NCI-H774 (cell line): ENCODE data around the gene TTLL11.

ENCODE experiments used
- DNase-seq: peaks from one replicate; lab custom pipeline; 2025; lab: John Stamatoyannopoulos, UW

Gene TTLL11

GRCh38 chr9:122092611-122093506 lies at the start of gene TTLL11:
TTLL11 (minus strand) TSS chr9:122093308; CDS start chr9:122093148, 160 bp downstream.
- peak; percentile 95 for DNase-seq

- no peak for DNase-seq
Observed at GRCh38 chr9:122141671-122142070, 48.6 kb upstream of the TTLL11 start.

GRCh38 chr9:122140368-122141193 lies 47.5 kb upstream of the TTLL11 start:
- DNase-seq, result no peak

- no peak for DNase-seq
Observed at GRCh38 chr9:122138560-122139268, 45.6 kb upstream of the TTLL11 start.

- no peak for DNase-seq
Observed at GRCh38 chr9:122135529-122135859, 42.4 kb upstream of the TTLL11 start.

- no peak for DNase-seq
Observed at GRCh38 chr9:122134822-122135528, 41.9 kb upstream of the TTLL11 start.

- no peak for DNase-seq
Observed at GRCh38 chr9:122133984-122134535, 41.0 kb upstream of the TTLL11 start.

- no peak for DNase-seq
Observed at GRCh38 chr9:122133263-122133983, 40.3 kb upstream of the TTLL11 start.

- DNase-seq, result no peak
Observed at GRCh38 chr9:122132539-122132938, 39.4 kb upstream of the TTLL11 start.

- DNase-seq, result no peak
Observed at GRCh38 chr9:122131401-122132001, 38.4 kb upstream of the TTLL11 start.

- DNase-seq, result no peak
Observed at GRCh38 chr9:122130837-122131236, 37.7 kb upstream of the TTLL11 start.

- DNase-seq, result no peak
Observed at GRCh38 chr9:122129969-122130368, 36.9 kb upstream of the TTLL11 start.

- DNase-seq, result no peak
Observed at GRCh38 chr9:122128969-122129343, 35.8 kb upstream of the TTLL11 start.

- no peak for DNase-seq
Observed at GRCh38 chr9:122128007-122128968, 35.2 kb upstream of the TTLL11 start.

GRCh38 chr9:122127396-122127798 lies 34.3 kb upstream of the TTLL11 start:
- DNase-seq, result no peak

GRCh38 chr9:122126331-122127261 lies 33.5 kb upstream of the TTLL11 start:
- DNase-seq, result no peak

- DNase-seq, result no peak
Observed at GRCh38 chr9:122125509-122126330, 32.6 kb upstream of the TTLL11 start.
